Large intestine (tissue), 3 donors: ENCODE results near the gene RPIA. TPM values are rescaled to one million over a fixed set of nuclear protein-coding genes. Genes with fewer than 3 reads are reported as not detected.

Experiments used
- DNase-seq, 2 donors: peaks; one replicate each; pipeline versions ENCODE4 v3.0.0 to v3.0.0-alpha.2; 2013
- H3K27ac ChIP-seq: one replicate; pipeline ENCODE4 v1.5.1; 2013; ENCODE audit warnings: low read length
- H3K27me3 ChIP-seq: 2 replicates; pipeline ENCODE4 v1.6.1; 2013; ENCODE audit warnings: low read length; ENCODE audit not compliant: control insufficient read depth, insufficient read depth
- H3K36me3 ChIP-seq: 2 replicates; pipeline ENCODE4 v1.6.1; 2013; ENCODE audit warnings: low read length; ENCODE audit not compliant: control insufficient read depth, insufficient read depth
- H3K4me1 ChIP-seq: one replicate; pipeline ENCODE4 v1.6.1; 2013; ENCODE audit warnings: low read length; ENCODE audit not compliant: control insufficient read depth, insufficient read depth
- H3K4me3 ChIP-seq: one replicate; pipeline ENCODE4 v1.5.1; 2013; ENCODE audit warnings: low read length
- H3K9me3 ChIP-seq: one replicate; pipeline ENCODE4 v1.6.1; 2013; ENCODE audit warnings: mild to moderate bottlenecking, low read depth, low read length, moderate library complexity; ENCODE audit not compliant: control insufficient read depth
- WGBS: methylation state at CpG from one replicate; pipeline ENCODE4 v1.1.5; 2013; ENCODE audit warnings: low lambda C conversion rate; ENCODE audit not compliant: insufficient coverage; 5-methylcytosine and 5-hydroxymethylcytosine counted together
- polyA plus RNA-seq: library from polyadenylated mRNA; unstranded; fragments of 120-200 nt; gene quantifications from one replicate; pipeline ENCODE4 v1.2.1, GENCODE V29; 2013

RPIA gene
- polyA plus RNA-seq, 1 donor: 28.3 TPM

DNA sequence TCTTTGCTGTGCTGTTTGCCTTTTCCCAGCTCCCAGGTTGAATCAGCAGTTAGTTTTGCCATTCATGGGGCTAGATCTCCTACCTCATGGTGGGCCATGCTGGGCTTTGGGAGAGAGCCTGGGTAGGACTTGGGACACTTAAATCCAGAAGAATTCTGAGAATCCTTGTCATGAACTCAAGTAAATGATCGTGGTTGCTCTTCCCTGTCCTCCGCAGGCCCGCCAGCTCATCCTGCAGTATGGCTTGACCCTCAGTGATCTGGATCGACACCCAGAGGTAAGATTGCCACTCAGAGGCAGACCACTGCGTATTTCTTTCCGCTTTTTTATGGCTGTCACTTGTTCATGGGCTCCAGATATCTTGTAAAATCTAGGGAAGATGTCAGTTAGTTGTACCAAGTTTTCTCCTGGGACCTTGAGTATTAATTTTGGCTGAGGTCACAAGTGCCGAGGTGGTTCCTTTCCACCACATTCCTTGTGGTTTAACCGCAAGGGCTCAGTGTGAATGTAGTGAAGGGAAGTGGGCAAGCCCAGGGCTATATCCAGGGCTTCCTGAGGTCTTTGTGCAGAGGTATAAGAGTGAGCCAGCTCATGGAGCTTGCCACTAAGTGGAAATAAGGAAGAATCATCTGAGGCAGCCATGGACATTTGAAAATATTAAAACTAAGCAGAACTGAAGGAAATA lies 37.7 kb downstream of the RPIA start:
- Histone ChIP-seq H3K36me3 (peaks cover 5% of the 10 kb centered on the region), H3K9me3 (no peaks in the 10 kb centered on the region), H3K4me1 (peaks cover 7% of the 10 kb centered on the region), H3K27ac (no peak overlapping the region), H3K4me3 (no peak overlapping the region), H3K27me3 (no peaks in the 10 kb centered on the region)
- no peak for DNase-seq
- WGBS: no CpG with 5 or more reads among the region's 8 CpGs

DNA sequence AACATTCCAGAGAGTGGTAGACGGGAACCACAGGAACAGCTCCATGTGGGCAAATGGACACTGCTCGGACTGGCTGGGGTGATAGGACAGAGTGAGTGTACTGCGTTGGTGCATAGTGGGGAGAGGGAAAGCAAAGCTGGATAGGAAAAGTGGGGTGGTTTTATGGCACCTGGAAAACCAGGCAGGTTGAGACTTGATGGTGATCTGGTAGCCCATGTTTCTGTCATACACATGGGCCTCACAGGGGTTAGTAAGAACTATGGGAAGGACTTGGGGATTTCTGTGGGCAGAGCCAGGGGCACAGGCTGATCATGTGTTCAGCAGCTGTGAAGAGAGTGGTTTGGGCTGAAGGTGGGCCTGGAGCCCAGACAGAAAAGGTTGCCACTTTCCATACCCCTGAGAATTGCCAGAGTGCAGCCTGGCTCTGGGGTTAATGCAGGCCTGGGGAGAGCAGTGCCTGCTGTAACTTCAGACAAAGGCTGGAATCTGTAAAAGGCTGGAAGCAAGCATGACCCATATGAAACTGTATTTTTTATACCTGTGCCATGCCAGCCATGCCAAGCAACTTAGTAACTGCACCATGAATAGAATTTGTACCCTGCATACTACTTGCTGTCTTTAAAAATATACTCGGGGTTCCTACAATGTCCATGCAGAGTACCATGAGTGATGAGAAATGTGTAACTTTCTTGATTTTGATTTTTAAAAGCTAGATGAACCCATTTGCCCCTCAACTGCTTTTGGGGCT lies 41.9 kb downstream of the RPIA start:
- WGBS: 100% methylated on average over 1 of the region's 4 CpGs
- H3K27me3 ChIP-seq: no peaks in the 10 kb centered on the region
- H3K4me3 ChIP-seq: no peak overlapping the region
- no peaks in the 10 kb centered on the region for H3K4me1 ChIP-seq
- H3K9me3 ChIP-seq: no peaks in the 10 kb centered on the region
- H3K27ac ChIP-seq: no peak overlapping the region
- DNase-seq: no peak
- H3K36me3 ChIP-seq: peaks cover 40% of the 10 kb centered on the region

DNA sequence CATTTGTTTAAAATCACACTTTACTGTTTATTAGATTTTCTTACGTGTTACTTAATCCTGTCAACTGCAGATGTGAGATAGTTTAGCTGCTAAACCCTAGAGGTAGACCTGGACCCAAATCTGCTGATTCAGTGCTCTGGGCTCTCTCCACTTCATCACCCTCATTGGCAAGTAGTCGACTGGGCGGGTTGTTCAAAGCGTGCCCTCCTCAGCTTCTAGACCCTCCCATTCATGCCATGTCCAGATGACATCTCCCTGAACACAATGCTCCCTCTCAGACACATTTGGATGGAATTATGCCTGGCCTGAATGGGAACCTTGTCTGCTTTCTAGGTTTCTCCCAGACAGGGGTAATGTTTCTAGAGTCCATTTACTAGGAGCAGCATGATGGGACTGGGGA lies 43.7 kb downstream of the RPIA start:
- WGBS: no CpG with 5 or more reads among the region's 4 CpGs
- Histone ChIP-seq H3K27ac (no peak overlapping the region), H3K4me3 (no peak overlapping the region), H3K9me3 (no peaks in the 10 kb centered on the region), H3K27me3 (no peaks in the 10 kb centered on the region), H3K36me3 (peaks cover 45% of the 10 kb centered on the region), H3K4me1 (no peaks in the 10 kb centered on the region)
- no peak for DNase-seq

DNA sequence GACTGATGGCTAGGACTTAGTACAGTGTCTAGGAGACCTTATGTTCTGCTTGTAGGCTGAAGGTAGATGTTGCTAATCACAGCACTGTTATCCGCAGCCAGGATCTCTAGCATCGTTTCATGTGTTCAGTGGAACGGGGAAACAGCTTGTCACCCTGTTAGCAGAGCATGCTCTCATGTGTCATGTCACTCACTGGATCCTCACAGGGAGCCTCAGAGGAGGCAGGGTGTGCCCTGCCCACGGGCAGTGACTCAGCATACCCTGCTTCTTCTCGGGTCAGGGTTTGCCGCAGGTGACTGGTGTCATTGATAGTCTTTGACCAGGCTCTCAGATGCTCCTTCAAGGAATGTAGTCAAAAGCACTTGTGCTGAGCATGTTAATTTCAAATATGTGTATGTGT lies 44.4 kb downstream of the RPIA start:
- DNase-seq: peak; percentile 22 to 24
- peaks cover 51% of the 10 kb centered on the region for H3K36me3 ChIP-seq
- no peak overlapping the region for H3K27ac ChIP-seq
- WGBS: no CpG with 5 or more reads among the region's 6 CpGs
- no peaks in the 10 kb centered on the region for H3K4me1 ChIP-seq
- no peaks in the 10 kb centered on the region for H3K9me3 ChIP-seq
- H3K4me3 ChIP-seq: no peak overlapping the region
- no peaks in the 10 kb centered on the region for H3K27me3 ChIP-seq

DNA sequence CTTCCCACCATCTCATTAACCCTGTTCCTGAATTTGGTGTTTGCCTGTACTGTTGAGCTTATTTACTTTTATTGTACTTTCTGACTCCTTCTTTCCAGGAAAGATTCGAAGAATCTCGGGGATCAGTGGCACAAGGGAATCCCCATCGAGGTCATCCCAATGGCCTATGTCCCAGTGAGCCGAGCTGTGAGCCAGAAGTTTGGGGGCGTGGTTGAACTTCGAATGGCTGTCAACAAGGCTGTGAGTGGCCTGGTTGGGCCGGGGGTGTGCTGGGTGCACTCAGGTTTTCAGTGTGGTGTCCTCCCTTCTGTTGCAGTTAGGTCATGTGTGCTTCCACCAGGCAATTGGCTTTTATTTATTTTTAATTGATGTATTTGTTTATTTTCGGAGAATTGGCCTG lies 45.0 kb downstream of the RPIA start:
- no CpG with 5 or more reads among the region's 8 CpGs for WGBS
- no peaks in the 10 kb centered on the region for H3K4me1 ChIP-seq
- no peak overlapping the region for H3K4me3 ChIP-seq
- H3K9me3 ChIP-seq: no peaks in the 10 kb centered on the region
- no peak for DNase-seq
- no peak overlapping the region for H3K27ac ChIP-seq
- H3K27me3 ChIP-seq: no peaks in the 10 kb centered on the region
- peaks cover 55% of the 10 kb centered on the region for H3K36me3 ChIP-seq

DNA sequence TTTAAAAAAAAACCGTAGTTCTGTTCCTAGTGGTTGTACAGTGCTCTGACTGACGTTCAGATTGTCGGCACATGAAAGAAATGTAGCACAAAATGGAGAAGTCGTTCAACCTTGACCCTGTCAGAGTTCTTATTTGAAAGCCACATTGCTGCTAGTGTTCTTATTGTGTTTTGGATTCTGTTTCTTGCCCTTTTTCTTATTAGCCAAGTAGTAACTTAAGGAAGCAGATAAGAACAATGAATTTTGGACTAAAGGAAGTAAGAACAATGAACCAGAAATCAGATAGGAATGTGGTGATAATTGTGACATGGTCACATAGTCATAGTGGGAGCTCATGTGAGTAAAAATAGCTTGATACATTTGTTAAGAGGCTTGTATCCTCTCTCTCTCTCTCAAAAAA lies 45.9 kb downstream of the RPIA start:
- no peak overlapping the region for H3K27ac ChIP-seq
- 83% methylated on average over 1 of the region's 4 CpGs for WGBS
- H3K4me3 ChIP-seq: no peak overlapping the region
- no peaks in the 10 kb centered on the region for H3K4me1 ChIP-seq
- no peak for DNase-seq
- H3K9me3 ChIP-seq: no peaks in the 10 kb centered on the region
- H3K27me3 ChIP-seq: no peaks in the 10 kb centered on the region
- peaks cover 55% of the 10 kb centered on the region for H3K36me3 ChIP-seq

DNA sequence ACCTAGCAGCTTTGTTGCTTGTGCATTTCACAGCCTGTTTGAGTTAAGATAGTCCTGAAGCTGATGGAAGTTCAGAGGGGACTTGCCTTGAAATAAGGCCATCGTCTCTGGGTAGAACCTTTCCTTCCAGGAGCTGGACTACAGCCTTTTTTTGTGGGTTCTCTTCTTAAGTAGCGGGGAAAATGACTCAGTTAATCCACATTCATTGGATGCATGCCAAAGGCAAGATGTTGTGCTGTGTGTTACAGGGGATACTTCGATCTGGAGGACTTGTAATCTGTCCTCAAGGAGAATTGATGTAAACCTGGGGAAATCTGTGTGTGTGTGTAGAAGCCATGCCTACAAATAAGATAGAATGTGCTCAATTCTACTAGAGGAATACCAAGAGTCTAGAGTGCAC lies 46.8 kb downstream of the RPIA start:
- DNase-seq: no peak
- Histone ChIP-seq H3K9me3 (no peaks in the 10 kb centered on the region), H3K27me3 (no peaks in the 10 kb centered on the region), H3K36me3 (peaks cover 59% of the 10 kb centered on the region), H3K27ac (no peak overlapping the region), H3K4me3 (no peak overlapping the region), H3K4me1 (no peaks in the 10 kb centered on the region)
- WGBS: no CpG with 5 or more reads among the region's 3 CpGs

DNA sequence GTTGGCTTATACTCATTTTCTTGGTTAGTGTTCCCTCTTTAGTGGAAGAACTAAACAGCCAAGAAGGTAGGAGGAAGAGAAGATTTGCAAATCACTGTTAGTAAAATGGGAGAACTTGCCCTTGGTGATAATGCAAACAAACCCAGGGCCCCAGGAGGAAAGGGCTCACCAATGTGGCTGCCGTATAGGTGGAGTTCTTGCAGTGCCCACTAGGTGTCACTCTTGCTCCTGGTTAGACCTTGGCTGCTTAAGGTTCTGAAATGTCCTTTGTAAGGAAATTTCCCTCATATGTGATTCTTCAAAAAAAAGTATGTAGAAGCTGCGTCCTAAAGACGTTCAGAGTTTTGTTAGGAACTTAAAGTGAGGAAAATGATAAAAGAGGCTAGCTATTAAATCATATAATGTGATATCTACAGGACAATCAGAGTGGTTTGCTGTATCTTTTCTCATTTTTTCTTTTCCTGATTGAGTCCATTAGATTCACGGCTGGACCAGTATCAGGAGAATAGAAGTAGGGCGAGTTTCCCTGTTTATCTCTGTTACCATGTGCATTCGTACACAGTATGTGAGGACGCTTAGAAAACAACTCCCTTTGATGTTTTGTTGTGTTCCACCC lies 48.6 kb downstream of the RPIA start:
- Histone ChIP-seq H3K36me3 (peaks cover 54% of the 10 kb centered on the region), H3K4me3 (no peak overlapping the region), H3K9me3 (peaks cover 2% of the 10 kb centered on the region), H3K4me1 (no peaks in the 10 kb centered on the region), H3K27me3 (no peaks in the 10 kb centered on the region), H3K27ac (no peak overlapping the region)
- 83% methylated on average over 1 of the region's 7 CpGs for WGBS
- peak; percentile 45 to 57 for DNase-seq

DNA sequence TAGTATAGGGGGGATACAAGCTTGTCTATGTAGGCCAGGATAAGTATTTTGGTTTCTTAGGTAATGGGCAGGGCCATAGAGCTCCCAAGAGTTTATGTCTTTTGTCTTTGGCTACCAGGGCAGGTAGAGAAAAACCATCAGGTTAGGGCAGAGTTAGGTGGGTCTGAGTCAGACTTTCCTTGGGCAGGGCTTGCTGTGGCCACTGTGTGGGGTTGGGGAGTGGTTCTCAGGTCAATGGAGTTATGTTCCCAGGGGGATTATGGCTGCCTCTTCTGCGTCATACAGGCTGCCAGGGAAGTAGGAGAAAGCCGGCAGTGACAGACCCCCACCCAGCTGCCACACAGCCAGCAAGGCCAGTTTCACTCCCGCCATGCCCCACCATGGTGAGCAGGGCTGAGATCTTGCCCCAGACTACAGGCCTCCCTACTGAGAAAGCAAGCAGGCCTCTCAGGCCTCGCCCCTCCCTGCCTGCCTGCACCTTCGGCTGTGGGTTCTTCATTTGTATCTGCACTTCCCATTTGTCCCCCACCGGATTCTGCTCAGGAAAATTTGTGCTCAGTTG lies 55.5 kb downstream of the RPIA start:
- no CpG with 5 or more reads among the region's 6 CpGs for WGBS
- Histone ChIP-seq H3K9me3 (peaks cover 2% of the 10 kb centered on the region), H3K27ac (no peak overlapping the region), H3K4me1 (no peaks in the 10 kb centered on the region), H3K27me3 (no peaks in the 10 kb centered on the region), H3K4me3 (no peak overlapping the region), H3K36me3 (peaks cover 63% of the 10 kb centered on the region)
- no peak for DNase-seq

DNA sequence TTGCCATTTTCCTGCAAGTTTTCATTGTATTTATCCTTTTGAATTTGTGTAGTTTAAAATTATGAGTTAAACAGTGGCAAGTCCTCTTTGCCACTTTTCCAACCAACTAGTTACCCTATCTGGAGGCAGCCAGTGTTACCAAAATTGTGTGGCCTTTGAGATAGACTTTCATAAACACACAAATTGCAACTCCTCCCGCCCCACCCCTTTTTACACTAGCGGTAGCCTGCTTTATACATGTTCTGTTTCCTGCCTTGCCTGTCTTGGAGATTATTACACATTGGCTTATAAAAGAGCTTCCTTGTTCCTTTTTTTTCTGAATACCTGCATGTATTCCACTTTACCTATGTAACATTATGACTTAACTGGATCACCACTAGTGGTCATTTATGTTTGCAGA lies 56.5 kb downstream of the RPIA start:
- Histone ChIP-seq H3K9me3 (peaks cover 2% of the 10 kb centered on the region), H3K27me3 (no peaks in the 10 kb centered on the region), H3K27ac (no peak overlapping the region), H3K4me3 (no peak overlapping the region), H3K36me3 (peaks cover 62% of the 10 kb centered on the region), H3K4me1 (no peaks in the 10 kb centered on the region)
- 100% methylated on average over 1 of the region's 2 CpGs for WGBS
- no peak for DNase-seq
